GM18502 (cell line): ENCODE data around the gene CEBPG.

Source experiments
- ATAC-seq: cut with Tn5 transposase; IDR thresholded peaks from one replicate; pipeline ENCODE4 v1.9.1; 2021; ENCODE audit warnings: mild to moderate bottlenecking; ENCODE audit not compliant: unreplicated experiment, poor library complexity

CEBPG gene

DNA sequence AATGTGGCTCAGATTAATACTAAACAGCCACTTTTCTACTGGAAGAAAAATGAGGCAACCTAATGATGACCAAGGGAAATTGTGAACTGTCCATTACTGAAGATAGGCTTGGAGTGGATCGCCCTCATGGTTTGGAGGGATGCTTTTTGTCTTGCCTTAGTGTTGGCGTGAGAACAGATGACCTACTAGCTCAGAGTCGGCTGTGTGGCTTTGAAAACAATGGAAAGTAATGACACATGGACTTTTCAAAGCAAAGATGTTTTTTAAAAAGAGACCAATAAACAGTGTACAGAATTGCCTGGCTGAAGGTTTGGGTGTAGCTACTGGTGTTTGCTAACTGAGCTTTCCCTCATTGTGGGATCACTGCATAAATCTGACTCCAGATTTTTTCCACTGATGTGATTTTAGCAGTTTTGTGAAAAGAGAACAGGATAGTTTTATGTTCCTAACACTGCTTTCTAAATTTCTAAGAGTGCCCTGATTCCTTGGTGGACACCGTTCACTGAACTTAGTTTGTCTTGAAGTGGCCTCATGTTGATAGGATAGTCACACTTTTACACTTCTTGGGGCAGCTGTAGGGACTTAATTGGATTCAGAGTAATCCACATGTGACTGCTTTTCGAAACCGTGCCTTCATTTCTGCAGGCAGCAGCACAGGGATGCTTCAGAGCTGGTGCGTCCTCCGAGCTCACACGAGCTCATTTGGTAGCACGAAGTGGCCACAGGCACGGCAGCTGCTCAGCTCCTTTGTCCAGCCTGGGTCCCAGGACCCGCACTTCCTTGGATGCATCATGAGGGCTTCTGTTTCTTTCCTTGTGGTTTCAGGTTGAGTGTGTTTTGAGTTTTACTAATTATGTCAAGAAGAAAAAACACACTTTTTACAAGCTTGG lies 4.3 kb downstream of the CEBPG start:
- ATAC-seq, result no peak

DNA sequence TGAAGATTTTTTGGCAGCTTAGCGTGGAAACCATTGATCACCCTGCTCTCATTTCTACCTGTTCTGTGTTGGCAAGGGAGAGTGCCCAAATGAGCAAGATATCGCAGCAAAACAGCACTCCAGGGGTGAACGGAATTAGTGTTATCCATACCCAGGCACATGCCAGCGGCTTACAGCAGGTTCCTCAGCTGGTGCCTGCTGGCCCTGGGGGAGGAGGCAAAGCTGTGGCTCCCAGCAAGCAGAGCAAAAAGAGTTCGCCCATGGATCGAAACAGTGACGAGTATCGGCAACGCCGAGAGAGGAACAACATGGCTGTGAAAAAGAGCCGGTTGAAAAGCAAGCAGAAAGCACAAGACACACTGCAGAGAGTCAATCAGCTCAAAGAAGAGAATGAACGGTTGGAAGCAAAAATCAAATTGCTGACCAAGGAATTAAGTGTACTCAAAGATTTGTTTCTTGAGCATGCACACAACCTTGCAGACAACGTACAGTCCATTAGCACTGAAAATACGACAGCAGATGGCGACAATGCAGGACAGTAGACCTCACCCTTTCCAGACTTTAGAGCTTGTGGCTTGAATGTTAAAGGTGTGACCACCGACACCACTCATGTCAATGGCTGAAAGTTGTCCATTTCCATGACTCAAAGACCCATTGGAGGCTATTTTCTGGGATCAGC lies 5.8 kb downstream of the CEBPG start:
- ATAC-seq, result no peak

- no peak for ATAC-seq
These were observed 7.6 kb downstream of the CEBPG start for GRCh38 chr19:33381101-33381500.

DNA sequence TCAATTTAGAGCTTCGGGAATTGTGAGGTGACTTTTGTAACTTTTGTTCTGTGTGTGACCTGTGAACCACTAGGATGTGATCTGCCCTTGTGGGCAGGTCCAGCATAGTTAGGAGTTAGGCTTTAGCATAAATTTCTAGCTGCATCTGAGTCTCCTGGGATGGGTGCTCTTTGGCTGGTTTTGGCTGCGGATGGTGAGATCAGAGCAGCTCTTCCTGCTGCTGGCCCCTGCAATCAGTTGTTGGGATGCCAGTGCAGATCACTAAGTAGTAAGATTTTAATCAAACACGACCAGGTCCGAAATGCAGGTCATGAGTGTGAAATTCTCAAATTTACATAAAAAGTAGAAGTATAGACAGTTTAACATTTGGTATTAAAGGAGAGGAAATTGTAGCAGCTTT lies 8.5 kb downstream of the CEBPG start:
- ATAC-seq, result no peak

- no peak for ATAC-seq
These were observed 9.5 kb downstream of the CEBPG start for GRCh38 chr19:33382982-33383381.

GRCh38 chr19:33383720-33384292 lies 10.3 kb downstream of the CEBPG start:
- no peak for ATAC-seq

GRCh38 chr19:33384983-33385382 lies 11.5 kb downstream of the CEBPG start:
- no peak for ATAC-seq

DNA sequence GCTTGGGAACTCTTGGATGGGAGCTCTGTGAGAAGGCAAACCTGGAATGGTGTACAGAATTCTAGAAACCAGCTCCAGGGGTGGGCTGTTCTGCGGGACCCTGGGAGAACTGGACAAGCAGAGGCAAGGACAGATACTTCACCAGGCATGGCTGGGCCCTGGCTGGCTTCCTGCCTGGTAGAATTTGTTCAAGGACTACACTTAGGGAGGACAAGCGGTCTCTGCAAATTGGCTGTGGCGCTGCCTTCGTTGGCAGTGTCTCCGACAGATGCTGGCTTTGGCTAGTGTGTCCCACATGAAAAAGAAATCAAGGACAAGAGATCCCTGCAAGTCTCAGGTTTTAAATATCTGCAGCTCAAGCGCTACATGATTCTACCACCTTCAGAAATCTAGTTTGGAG lies 12.4 kb downstream of the CEBPG start:
- ATAC-seq, result no peak

DNA sequence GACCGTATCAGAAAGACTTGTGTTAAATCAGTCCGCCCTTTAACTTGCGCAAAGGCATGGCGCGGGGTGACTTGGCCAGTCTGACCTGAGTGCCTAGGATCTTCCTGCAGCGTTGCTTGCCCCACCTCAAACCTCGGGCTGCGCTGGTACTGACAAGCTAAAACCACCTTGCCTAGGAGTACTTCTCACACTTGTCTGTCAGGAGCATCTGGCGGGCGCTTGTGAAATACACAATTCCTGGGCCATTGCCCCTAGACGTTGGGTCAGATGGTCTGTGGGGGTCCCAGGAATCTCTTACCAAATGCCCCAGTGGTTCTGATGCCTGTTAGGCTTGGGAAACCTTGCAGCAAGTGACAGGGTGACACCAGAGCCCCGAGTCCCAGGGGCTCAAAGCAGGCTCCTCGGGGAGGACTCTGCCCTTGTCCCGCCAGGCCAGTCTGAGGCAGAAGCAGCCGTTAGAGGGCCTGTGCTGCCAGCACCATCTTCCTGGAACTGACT lies 12.9 kb downstream of the CEBPG start:
- ATAC-seq, result no peak

DNA sequence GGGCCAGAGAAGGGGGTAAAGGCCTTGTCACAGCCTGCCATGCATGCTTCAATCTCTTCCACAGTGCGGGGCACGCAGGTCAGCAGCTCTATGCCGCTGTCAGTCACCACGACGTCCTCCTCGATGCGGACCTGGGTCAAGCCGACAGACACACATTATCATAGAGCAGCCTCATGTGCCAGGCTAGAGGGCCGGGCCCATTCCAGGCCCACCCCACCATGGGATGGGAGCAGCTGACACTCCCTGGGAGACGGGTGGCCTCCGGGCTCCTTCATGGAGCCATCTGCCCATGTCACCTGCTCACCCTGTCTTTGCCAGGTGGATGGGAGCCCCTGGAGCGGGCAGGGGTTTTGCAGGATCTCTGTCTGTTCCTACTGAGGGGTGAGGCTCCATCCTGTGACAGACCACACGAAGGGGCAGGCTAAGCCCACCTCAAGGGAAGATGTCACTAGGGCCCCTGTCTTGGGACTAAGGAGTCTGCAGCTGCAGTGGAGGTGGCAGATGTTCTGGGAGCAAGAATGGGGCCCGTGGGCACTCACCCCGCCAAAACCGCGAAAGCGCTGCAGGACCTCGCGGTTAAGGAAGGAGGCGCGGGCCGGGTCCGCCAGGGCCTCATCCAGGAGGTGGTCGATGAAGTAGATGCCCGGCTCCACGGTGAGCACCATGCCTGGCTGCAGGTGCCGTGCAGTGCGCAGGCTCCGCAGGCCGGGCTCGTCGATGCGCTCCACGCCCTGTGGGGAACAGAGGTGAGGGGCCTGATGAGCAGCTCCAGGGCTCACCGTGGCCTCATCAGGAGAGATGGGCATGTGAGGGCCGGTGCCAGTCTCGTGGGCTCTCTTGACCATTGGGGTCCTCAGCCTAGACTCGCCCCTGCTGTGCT lies 14.1 kb downstream of the CEBPG start:
- no peak for ATAC-seq

DNA sequence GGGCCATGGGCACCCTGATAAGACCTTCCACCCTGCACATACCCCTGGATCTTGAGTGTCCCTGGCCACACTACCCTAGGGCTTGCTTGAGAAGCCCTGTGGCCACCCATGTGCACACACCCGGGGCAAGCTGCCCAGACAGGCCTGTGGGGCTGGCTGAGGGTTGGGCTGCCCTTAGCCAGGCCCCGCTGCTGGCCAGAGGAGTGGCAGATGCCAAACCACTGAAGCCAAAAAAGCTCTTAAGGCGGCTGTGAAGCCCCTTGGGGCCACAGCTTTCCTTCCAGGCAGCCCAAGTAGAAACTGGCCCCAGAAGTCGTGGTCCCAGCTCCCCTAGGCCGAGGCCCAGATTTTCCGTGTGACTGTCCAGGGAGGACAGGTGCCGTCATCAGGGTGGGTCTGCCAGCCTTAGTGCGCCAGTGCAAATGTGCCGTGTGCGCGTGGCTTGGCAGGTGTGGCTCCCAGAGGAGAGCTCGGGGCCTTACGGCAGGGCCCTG lies 14.8 kb downstream of the CEBPG start:
- ATAC-seq, result no peak

GRCh38 chr19:33388725-33389420 lies 15.4 kb downstream of the CEBPG start:
- no peak for ATAC-seq

GRCh38 chr19:33389421-33390100 lies 16.1 kb downstream of the CEBPG start:
- no peak for ATAC-seq

DNA sequence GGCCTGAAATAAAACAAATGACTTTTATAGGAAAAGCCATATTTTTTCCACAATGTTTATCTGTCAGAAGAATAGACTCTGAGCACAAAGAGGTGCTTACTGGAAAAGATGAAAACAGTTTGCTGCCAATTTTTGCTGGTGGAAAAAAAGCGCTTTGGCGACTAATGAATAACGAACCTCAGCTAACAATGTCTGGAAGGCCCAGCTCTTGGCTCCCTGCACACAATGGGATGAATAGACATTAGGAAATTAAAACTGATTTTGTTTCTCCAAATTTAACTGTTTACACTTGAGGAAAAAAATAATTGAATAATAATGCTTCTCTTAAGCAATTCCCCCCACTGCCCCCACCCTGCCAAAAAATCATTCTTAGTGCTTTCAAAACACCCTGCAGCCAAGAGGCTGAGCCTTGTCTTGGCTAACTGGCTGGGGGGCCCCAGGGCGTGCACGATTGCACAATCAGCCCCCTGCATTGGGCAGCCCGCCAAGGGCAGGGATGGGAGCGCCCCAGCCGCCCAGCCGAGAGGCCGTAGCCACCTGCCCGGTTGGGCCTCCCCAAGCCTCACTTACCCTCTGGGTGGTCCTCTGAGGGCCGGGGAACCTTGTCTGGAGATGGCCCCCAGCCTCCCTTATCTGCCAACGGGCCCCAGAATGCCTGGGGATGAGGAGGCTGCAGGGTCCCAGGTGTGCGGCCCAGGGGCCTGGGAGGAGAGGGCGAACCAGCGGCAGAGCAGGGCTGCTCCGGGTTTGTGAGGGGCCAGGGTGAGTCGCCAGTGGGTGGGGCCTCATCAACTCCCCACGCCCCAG lies 16.8 kb downstream of the CEBPG start:
- no peak for ATAC-seq

DNA sequence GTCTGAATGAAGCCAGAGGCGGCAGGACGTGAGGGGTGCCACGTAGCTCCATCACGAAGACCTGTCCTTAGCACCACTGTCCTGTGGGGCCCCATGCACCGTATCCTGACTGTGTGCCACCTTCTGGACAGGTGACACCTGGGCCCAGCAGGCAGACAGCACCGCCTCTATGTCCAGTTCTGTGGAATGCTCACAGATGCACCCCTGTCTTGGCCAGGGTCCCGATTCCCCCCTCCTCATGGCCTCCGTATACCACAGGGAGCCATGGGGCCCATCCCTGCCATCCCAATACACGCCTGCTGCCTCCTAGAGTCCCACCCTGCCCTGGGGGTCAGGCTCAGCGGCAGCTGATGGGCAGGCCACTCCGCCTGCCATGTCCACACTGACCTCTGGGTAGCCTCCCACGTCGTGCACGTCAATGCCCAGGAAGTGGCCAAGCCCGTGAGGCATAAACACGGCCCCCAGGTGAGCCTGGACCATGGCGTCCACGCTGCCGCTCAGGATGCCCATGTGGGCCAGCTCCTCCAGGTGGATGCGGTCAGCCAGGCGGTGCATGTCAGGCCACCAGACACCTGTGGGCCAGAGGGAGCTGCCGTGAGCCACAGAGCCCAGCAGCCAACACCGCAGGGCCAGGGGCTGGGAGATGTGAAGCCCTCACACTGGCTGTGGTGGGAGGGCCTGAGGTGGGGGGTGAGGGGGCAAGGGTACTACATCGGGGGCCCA lies 17.6 kb downstream of the CEBPG start:
- no peak for ATAC-seq

GRCh38 chr19:33391631-33392249 lies 18.2 kb downstream of the CEBPG start:
- no peak for ATAC-seq
